AG04450 (cell line): ENCODE data around the gene CRYBA1. TPM values are rescaled to one million over a fixed set of nuclear protein-coding genes. Genes with fewer than 3 reads are reported as not detected.

ENCODE experiments used
- CTCF ChIA-PET: fragments of 300-600, 350-600 bp; formaldehyde crosslinking; extraction: SDS; loops from one replicate; lab custom pipeline; 2022; ENCODE audit warnings: antibody characterized with exemption, inconsistent platforms; lab: Charles Lee
- POLR2A ChIA-PET: fragments of 350-600 bp; formaldehyde crosslinking; extraction: SDS; loops from one replicate; lab custom pipeline; 2021; ENCODE audit warnings: antibody characterized with exemption, inconsistent platforms; lab: Yijun Ruan, JAX
- DNase-seq: peaks from one replicate; pipeline ENCODE4 v3.0.0-alpha.2; 2011; ENCODE audit warnings: low read depth, low spot score
- H3K27ac ChIP-seq: one replicate; pipeline ENCODE4 v1.5.1; 2012; ENCODE audit warnings: low read depth, low read length, control low read depth
- H3K27me3 ChIP-seq: one replicate; pipeline ENCODE4 v1.6.0; 2012; ENCODE audit warnings: low read length; ENCODE audit not compliant: control insufficient read depth, insufficient read depth
- H3K4me3 ChIP-seq: 2 replicates; pipeline ENCODE4 v1.5.1; 2011; ENCODE audit warnings: mild to moderate bottlenecking, low read depth, low read length, control low read depth
- H3K9me3 ChIP-seq: 2 replicates; pipeline ENCODE4 v1.5.1; 2012; ENCODE audit warnings: low read length; ENCODE audit not compliant: control insufficient read depth, insufficient read depth
- polyA plus RNA-seq: library from polyadenylated mRNA; depleted of rRNA; stranded (reverse); fragments of >200 nt; gene quantifications from 2 replicates; pipeline ENCODE4 v1.2.3, GENCODE V29; 2011
- TF ChIP-seq, protein P1 (sequence below): IDR thresholded peaks from 2 replicates; pipeline ENCODE4 v1.5.1; 2011; ENCODE audit warnings: low read depth, low read length, control low read depth, inconsistent platforms

CRYBA1 gene
- polyA plus RNA-seq, 1 experiment: not detected

DNA sequence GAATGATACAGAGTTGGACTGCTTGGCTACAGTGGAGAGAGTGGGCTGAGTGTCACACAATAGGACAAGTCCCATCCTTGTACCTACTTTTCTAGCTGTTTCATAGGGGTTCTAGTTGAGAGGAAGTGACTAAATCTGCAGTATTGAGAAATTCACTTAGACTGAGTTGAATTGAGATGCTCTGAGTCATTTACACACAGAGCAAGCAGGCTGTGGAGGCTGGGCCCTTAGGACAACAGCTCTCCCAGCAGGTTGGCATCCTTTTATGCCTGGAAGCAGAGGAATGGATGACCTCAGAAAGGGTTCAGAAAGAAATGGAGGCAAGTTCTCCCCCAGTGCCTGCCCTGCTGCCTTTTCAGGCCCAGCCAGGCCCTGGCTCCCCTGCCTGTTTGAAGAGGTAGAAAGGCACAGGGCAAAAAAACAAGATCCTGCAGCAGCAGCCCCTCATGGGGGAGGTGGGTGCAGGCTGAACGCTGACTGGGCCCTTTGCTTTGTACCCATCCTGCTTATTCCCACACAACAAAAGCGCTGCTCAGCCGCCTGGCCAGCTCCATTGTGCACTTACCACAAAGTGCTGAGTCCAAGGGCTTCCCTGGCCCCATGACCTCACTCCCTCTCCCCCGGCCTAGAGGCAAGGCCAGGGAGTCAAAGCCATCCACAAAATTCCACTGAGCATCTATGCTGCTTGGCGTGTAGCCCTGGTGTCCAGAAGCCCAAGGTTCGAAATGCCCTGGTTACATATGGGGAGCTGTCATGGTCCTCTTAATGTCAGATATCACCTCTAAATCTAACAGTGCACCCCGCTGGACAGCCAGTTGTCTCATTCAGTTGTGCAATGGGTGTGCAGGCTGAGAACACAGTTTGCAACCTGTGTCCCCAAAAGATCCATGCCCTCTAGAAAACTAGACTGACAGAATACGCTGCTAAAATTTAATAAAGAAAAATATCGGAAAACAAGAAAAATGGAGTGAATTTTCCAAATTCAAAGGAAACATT lies 5.4 kb upstream of the CRYBA1 start:
- H3K27me3 ChIP-seq: no peaks in the 10 kb centered on the region
- no peaks in the 10 kb centered on the region for H3K9me3 ChIP-seq
- POLR2A ChIA-PET: interaction anchor here (0.5 to 1.7 kb wide), 7 partner anchors 9 to 186 kb away, joined by 3 to 19 read pairs (median 6); partner anchors contain the start of gene NUFIP2
- H3K27ac ChIP-seq: peak overlapping the region; percentile 92
- TF ChIP-seq, protein P1, sequence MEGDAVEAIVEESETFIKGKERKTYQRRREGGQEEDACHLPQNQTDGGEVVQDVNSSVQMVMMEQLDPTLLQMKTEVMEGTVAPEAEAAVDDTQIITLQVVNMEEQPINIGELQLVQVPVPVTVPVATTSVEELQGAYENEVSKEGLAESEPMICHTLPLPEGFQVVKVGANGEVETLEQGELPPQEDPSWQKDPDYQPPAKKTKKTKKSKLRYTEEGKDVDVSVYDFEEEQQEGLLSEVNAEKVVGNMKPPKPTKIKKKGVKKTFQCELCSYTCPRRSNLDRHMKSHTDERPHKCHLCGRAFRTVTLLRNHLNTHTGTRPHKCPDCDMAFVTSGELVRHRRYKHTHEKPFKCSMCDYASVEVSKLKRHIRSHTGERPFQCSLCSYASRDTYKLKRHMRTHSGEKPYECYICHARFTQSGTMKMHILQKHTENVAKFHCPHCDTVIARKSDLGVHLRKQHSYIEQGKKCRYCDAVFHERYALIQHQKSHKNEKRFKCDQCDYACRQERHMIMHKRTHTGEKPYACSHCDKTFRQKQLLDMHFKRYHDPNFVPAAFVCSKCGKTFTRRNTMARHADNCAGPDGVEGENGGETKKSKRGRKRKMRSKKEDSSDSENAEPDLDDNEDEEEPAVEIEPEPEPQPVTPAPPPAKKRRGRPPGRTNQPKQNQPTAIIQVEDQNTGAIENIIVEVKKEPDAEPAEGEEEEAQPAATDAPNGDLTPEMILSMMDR: peak; percentile 8; the same call in 1 of the 2 replicates
- H3K4me3 ChIP-seq: no peak overlapping the region
- peak; percentile 86 for DNase-seq
- CTCF ChIA-PET: interaction anchor here (1.1 to 3.5 kb wide), 5 partner anchors 10 to 125 kb away, joined by 4 to 21 read pairs (median 6); no protein-coding TSS in a partner anchor

DNA sequence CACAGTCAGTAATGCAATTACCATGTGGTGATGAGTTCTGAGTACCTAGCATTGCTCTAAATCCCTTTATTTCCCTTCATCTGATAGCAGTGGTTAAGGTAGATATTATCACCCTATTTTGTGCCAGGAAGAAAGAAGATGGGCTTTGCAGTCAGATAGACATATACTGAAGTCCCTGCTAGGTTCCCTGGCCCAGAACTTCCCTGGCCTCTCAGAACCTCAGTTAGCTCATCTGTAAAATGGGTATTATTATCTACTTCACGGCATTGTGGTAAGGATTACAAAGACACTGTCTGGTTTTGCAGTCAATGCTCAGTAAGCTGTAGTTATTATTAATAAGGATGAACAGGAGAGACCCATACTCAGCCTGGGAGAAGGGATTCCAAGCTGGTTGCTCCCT lies 4.6 kb upstream of the CRYBA1 start:
- POLR2A ChIA-PET: no interaction called here

DNA sequence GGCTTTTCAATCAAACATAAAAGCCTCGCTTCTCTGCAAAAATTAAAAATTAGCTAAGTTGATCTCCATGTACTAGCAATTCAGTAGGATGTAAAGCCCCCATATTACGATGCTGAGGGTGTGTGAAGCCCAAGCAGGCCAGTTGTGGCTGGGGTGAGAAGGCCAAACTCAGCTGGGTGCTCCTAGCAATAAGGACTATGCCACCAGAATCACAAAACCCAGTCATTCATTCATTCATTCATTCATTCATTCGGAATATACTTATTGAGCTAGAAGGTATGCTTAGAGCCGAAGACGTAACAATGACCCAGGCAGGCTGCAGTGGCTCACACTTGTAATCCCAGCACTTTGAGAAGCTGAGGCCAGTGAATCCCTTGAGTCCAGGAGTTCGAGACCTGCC lies 3.9 kb upstream of the CRYBA1 start:
- POLR2A ChIA-PET: no interaction called here
- TF ChIP-seq, protein P1: no peak

More for the DNA sequence above, 4.6 kb upstream of the CRYBA1 start:
- H3K27me3 ChIP-seq: no peaks in the 10 kb centered on the region
- TF ChIP-seq, protein P1: no peak
- DNase-seq: no peak
- CTCF ChIA-PET: interaction anchor here (0.5 to 3.5 kb wide), 5 partner anchors 9 to 130 kb away, joined by 3 to 21 read pairs (median 6); no protein-coding TSS in a partner anchor
- no peak overlapping the region for H3K4me3 ChIP-seq
- H3K9me3 ChIP-seq: no peaks in the 10 kb centered on the region
- no peak overlapping the region for H3K27ac ChIP-seq

DNA sequence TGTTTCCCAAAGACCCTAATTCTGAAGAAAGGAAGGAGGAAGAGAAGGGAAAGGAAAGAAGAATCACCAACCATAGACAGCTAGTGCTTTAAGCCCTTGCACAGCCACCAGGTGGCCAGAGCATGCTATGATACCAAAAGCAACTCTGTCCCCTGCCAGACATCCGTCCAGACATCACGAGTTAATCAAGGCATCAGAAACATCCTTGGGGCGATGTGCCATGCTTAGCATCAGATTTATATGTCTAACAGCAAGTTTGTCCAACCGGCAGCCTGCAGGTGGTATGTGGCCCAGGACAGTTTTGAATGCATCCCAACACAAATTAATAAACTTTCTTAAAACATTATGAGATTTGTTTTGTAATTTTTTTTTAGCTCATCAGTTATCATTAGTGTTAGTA lies 2.9 kb upstream of the CRYBA1 start:
- Histone ChIP-seq H3K9me3 (no peaks in the 10 kb centered on the region), H3K27ac (no peak overlapping the region), H3K27me3 (no peaks in the 10 kb centered on the region), H3K4me3 (no peak overlapping the region)
- CTCF ChIA-PET: no interaction called here
- TF ChIP-seq, protein P1: peak; percentile 59
- POLR2A ChIA-PET: no interaction called here
- no peak for DNase-seq

More for the DNA sequence above, 3.9 kb upstream of the CRYBA1 start:
- no peak overlapping the region for H3K4me3 ChIP-seq
- no peaks in the 10 kb centered on the region for H3K27me3 ChIP-seq
- H3K9me3 ChIP-seq: no peaks in the 10 kb centered on the region
- no peak for DNase-seq
- CTCF ChIA-PET: interaction anchor here (0.6 to 3.5 kb wide), 5 partner anchors 9 to 94 kb away, joined by 3 to 21 read pairs (median 5); partner anchors contain the start of gene MYO18A
- no peak overlapping the region for H3K27ac ChIP-seq

DNA sequence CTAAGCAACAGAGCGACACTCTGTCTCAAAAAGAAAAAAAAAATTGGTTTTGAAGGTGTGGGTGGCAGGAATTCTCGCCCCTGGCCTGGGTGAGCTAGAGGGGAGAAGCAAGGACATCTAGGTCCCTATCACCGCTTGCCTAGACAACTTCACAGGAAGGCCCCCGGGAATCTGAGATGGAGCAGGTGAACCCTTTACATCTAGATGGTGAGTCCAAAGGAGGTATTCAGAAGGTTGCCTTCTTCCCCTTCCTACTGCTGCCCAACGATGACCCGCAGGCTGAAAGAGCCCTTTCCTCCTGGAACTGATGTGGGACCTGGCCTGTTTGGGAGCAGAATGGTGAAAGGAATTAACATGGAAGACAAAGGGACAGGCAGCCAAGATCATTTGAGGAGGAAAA lies 1.3 kb upstream of the CRYBA1 start:
- no peak for DNase-seq
- TF ChIP-seq, protein P1: no peak
- no peak overlapping the region for H3K27ac ChIP-seq
- no peaks in the 10 kb centered on the region for H3K9me3 ChIP-seq
- H3K4me3 ChIP-seq: no peak overlapping the region
- POLR2A ChIA-PET: no interaction called here
- CTCF ChIA-PET: no interaction called here
- H3K27me3 ChIP-seq: no peaks in the 10 kb centered on the region
